Adrenal gland (tissue), 12 donors: ENCODE measurements around the gene DCDC2. TPM values are rescaled to one million over a fixed set of nuclear protein-coding genes. Genes with fewer than 3 reads are reported as not detected.
A peak's percentile ranks its signal among the peaks of the same experiment; 100 is the strongest.
"Not testable (repeated sequence)": the region's sequence is repeated elsewhere in the genome, so short reads cannot be mapped to it uniquely, and the experiment has no call there.

Source experiments
- DNase-seq, 7 donors: peaks; one replicate each; pipeline ENCODE4 v3.0.0-alpha.2; 2019 to 2020
- H3K27ac ChIP-seq, 5 donors: fragments of 200-600 bp; sonication (generic) in 4 of 5; 1 replicate in 3 of 5; 2 replicates in 2 of 5; pipeline versions ENCODE4 v1.5.1 to v1.8.0; 2016 to 2020; ENCODE audit warnings: mild to moderate bottlenecking in 1 of 5
- H3K27me3 ChIP-seq: fragments of 200-600 bp; 2 replicates; pipeline ENCODE4 v1.8.0; 2021
- H3K36me3 ChIP-seq, 2 donors: fragments of 200-600 bp; replicated peaks in 1 of 2; 1 replicate in 1 of 2; 2 replicates in 1 of 2; pipeline versions ENCODE4 v1.5.1 to v1.8.0; 2018 to 2022
- H3K4me1 ChIP-seq, 2 donors: fragments of 200-600 bp; replicated peaks in 1 of 2; 1 replicate in 1 of 2; 2 replicates in 1 of 2; pipeline versions ENCODE4 v1.5.1 to v1.8.0; 2018 to 2021
- H3K4me3 ChIP-seq, 4 donors: fragments of 200-600 bp; sonication (generic) in 3 of 4; one replicate each; pipeline ENCODE4 v1.5.1; 2016 to 2018
- H3K9me3 ChIP-seq, 3 donors: fragments of 200-600 bp; sonication (generic) in 1 of 3; replicated peaks in 1 of 3; 1 replicate in 2 of 3; 2 replicates in 1 of 3; pipeline versions ENCODE4 v1.5.1 to v1.8.0; 2016 to 2021
- POLR2A ChIP-seq, 2 donors: fragments of 450-650 bp; IDR thresholded peaks; one replicate each; pipeline ENCODE4 v1.6.1; 2017; ENCODE audit warnings: antibody characterized with exemption in 2 of 2, mild to moderate bottlenecking in 2 of 2, moderate library complexity in 1 of 2
- WGBS, 4 donors: extraction: QIAGEN DNeasy Blood & Tissue Kit in 2 of 4; methylation state at CpG; one replicate each; pipeline versions ENCODE4 v1.1.5 to v1.1.7; 2013 to 2017; 5-methylcytosine and 5-hydroxymethylcytosine counted together
- intact Hi-C, 2 donors: fragments of 100-400 bp; cut with DNase I; formaldehyde crosslinking; loops; one replicate each; pipeline versions ENCODE4 v1.14.1 to v1.15.0; 2022 to 2023
- polyA plus RNA-seq, 3 donors: library from polyadenylated mRNA; stranded (reverse); fragments of 200-250 nt in 2 of 3; fragments of 350-450 nt in 1 of 3; fragmentation: Illumina TruSeq in 1 of 3; extraction: RNeasy Lipid Tissue Mini Kit (QIAGEN cat#74804) in 1 of 3; gene quantifications; one replicate each; pipeline ENCODE4 v1.2.3, GENCODE V29; 2013 to 2014
- total RNA-seq, 9 donors: library from RNA; depleted of rRNA in 4 of 9; stranded (reverse); fragments of >200 nt in 4 of 9; fragments of 120-200 nt in 1 of 9; fragmentation: NEBNext Ultra II Directional in 1 of 9; extraction: Animal tissue kit (Norgen Biotek cat#: 25700) in 1 of 9; gene quantifications; one replicate each; pipeline versions ENCODE4 v1.1.0 to v1.2.4, GENCODE V29; 2013 to 2023
- TF ChIP-seq, protein P1 (sequence below), 6 experiments: fragments of 450-650 bp in 4 of 6; fragments of 200-600 bp in 2 of 6; sonication (generic) in 1 of 6; IDR thresholded peaks; 1 replicate in 5 of 6; 2 replicates in 1 of 6; pipeline versions ENCODE4 v1.5.1 to v1.8.0; 2016 to 2021; ENCODE audit warnings: antibody characterized with exemption in 6 of 6, mild to moderate bottlenecking in 2 of 6, moderate library complexity in 1 of 6
- donor health status: healthy with polysubstance abuse.
- donor health status: Bipolar disorder and iron deficiency.
- donor health status: DM: yes; HTN: yes; CAD: no.
- donor health status: DM: no; HTN: no; CAD: no.
- donor health status: DM: no; HTN: no; CAD: no.
- donor health status: DM: yes; HTN: yes; CAD: no.

DCDC2 gene
- total and polyA plus RNA-seq, 12 donors = 0.06 to 3.6 (median 1.0) TPM

DNA sequence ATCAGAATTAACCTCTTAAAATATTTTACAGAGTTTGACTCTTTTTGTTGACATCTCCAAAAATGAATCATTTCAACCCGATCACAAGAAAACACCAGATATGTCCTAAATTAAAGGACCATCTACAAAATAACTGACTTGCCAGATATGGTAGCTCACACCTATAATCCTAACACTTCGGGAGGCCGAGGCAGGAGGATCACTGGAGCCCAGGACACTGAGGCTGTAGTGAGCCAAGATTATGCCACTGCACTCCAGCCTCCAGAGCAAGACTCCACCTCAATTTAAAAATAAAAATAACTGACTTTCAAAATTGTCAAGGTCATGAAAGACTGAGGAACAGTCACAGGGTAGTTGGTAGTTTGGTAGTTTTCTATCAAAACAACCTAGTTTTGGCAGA is 34.9 kb downstream of the DCDC2 start:
- Histone ChIP-seq H3K27me3 (peaks cover 7% of the 10 kb centered on the region), H3K4me1 (no peaks in the 10 kb centered on the region), H3K9me3 (no peaks in the 10 kb centered on the region), H3K4me3 (no peak overlapping the region), H3K27ac (no peak overlapping the region), H3K36me3 (no peaks in the 10 kb centered on the region)
- intact Hi-C loops = no loop called here
- TF ChIP-seq, protein P1, sequence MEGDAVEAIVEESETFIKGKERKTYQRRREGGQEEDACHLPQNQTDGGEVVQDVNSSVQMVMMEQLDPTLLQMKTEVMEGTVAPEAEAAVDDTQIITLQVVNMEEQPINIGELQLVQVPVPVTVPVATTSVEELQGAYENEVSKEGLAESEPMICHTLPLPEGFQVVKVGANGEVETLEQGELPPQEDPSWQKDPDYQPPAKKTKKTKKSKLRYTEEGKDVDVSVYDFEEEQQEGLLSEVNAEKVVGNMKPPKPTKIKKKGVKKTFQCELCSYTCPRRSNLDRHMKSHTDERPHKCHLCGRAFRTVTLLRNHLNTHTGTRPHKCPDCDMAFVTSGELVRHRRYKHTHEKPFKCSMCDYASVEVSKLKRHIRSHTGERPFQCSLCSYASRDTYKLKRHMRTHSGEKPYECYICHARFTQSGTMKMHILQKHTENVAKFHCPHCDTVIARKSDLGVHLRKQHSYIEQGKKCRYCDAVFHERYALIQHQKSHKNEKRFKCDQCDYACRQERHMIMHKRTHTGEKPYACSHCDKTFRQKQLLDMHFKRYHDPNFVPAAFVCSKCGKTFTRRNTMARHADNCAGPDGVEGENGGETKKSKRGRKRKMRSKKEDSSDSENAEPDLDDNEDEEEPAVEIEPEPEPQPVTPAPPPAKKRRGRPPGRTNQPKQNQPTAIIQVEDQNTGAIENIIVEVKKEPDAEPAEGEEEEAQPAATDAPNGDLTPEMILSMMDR (IDR thresholded peaks at IDR 0.05) = no peak
- no peak for TF ChIP-seq POLR2A (IDR thresholded peaks at IDR 0.05)
- WGBS, 4 donors = 78 to 85% (median 80%) methylated on average over 3 of the region's 3 CpGs
- DNase-seq = no peak

DNA sequence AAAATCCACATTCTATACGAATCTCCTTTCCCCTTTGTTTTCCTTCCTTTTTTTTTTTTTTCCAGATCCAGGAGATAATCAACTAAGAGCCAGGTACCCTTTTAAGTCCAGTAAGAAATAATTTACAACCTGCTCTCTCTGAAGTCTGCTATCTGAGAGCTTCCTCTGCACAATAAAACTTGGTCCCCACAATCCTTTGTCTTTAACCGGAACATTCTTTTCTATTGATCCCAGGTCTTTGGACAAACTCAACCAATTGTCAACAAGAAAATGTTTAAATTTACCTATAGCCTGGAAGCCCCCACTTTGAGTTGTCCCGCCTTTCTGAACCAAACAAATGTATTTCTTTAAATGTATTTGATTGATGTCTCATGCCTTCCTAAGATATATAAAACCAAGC is 35.4 kb downstream of the DCDC2 start:
- H3K4me3 ChIP-seq, H3K27ac ChIP-seq: not testable (repeated sequence)
- 54 to 57% (median 55%) methylated on average over 3 of the region's 3 CpGs for WGBS, 4 donors

GRCh38 chr6:24321538-24322162 is 36.2 kb downstream of the DCDC2 start:
- DNase-seq = peak in 3 of 7 donors; percentile 8 to 23 (median 22)
- intact Hi-C loops = no loop called here
- 23 to 37% (median 25%) methylated on average over 5 of the region's 5 CpGs for WGBS, 4 donors

More for the DNA sequence above, 35.4 kb downstream of the DCDC2 start:
- H3K36me3 ChIP-seq, H3K9me3 ChIP-seq, H3K4me1 ChIP-seq, intact Hi-C loops, H3K27me3 ChIP-seq, DNase-seq: not testable (repeated sequence)

DNA sequence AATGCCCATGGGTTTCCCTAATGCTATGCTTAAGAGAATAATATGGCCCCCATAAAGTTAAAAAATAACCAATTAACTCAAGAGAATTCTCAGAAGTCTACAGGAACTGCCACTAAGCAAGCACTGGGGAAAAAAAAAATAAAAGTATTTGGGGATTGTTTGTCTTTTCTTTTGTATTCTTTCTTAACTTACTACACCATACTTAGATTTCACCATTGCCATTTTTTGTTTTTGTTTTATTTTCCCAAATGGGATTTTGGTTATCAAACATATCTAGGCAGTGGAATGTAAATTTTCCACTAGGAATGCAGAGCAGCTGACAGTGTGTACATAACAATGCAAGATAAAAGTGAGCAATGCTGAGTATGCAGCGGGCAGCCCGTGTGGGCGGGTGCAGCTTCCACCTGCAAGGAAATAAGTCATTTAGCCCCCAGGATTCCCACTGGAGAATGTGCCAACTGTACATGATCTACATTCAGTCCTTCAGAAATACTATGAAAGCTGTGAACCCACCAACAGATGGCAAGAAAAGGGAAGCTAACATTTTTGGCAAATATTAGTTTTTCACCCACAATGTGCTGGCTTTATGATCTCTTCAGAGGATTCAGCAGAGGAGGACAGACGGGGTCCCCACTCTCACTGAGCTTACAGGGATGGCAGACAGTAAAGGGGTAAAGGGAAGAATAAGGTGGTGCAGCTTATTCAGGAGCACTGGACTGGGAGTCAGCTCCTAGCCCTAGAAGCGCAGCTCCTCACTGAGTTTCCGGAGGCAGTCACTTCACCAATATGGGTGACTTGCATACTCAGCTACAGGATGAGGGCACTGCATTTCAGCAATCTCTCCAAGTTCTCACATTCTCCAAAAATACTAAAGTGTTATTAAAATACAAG is 44.4 kb downstream of the DCDC2 start:
- 43 to 55% (median 51%) methylated on average over 6 of the region's 6 CpGs for WGBS, 4 donors
- intact Hi-C loops = no loop called here
- Histone ChIP-seq H3K27ac (no peak overlapping the region), H3K27me3 (no peaks in the 10 kb centered on the region), H3K4me1 (no peaks in the 10 kb centered on the region), H3K9me3 (no peaks in the 10 kb centered on the region), H3K36me3 (no peaks in the 10 kb centered on the region), H3K4me3 (no peak overlapping the region)
- no peak for TF ChIP-seq POLR2A (IDR thresholded peaks at IDR 0.05)
- TF ChIP-seq, protein P1 (IDR thresholded peaks at IDR 0.05) = no peak
- no peak for DNase-seq

More at GRCh38 chr6:24321538-24322162, 36.2 kb downstream of the DCDC2 start:
- peaks cover 7% of the 10 kb centered on the region for H3K27me3 ChIP-seq
- H3K27ac ChIP-seq = no peak overlapping the region
- H3K9me3 ChIP-seq = no peaks in the 10 kb centered on the region
- H3K36me3 ChIP-seq = no peaks in the 10 kb centered on the region
- H3K4me3 ChIP-seq = no peak overlapping the region
- H3K4me1 ChIP-seq = no peaks in the 10 kb centered on the region
- TF ChIP-seq POLR2A (IDR thresholded peaks at IDR 0.05) = no peak
- TF ChIP-seq, protein P1 (IDR thresholded peaks at IDR 0.05) = no peak

GRCh38 chr6:24311775-24312174 is 46.1 kb downstream of the DCDC2 start:
- intact Hi-C loops, H3K4me1 ChIP-seq, H3K9me3 ChIP-seq, DNase-seq, H3K36me3 ChIP-seq, H3K27ac ChIP-seq, H3K4me3 ChIP-seq, H3K27me3 ChIP-seq: not testable (repeated sequence)
- WGBS, 4 donors = 75 to 92% (median 88%) methylated on average over 2 to 4 of the region's 4 CpGs
